Peyer's patch (tissue), 4 donors: ENCODE data around the gene CLBA1. TPM values are rescaled to one million over a fixed set of nuclear protein-coding genes. Genes with fewer than 3 reads are reported as not detected.

Source experiments
- DNase-seq, 3 donors: peaks; one replicate each; pipeline ENCODE4 v3.0.0-alpha.2; 2017 to 2019
- H3K27ac ChIP-seq, 4 donors: fragments of 200-600 bp; sonication (generic); one replicate each; pipeline ENCODE4 v1.5.1; 2016 to 2019
- H3K27me3 ChIP-seq, 2 donors: fragments of 200-600 bp; sonication (generic); one replicate each; pipeline ENCODE4 v1.5.1; 2019
- H3K36me3 ChIP-seq, 3 donors: fragments of 200-600 bp; sonication (generic); one replicate each; pipeline ENCODE4 v1.5.1; 2016 to 2019
- H3K4me1 ChIP-seq, 4 donors: fragments of 200-600 bp; sonication (generic); one replicate each; pipeline ENCODE4 v1.5.1; 2016 to 2019
- H3K4me3 ChIP-seq, 4 donors: fragments of 200-600 bp; sonication (generic); 1 replicate in 3 of 4; 2 replicates in 1 of 4; pipeline ENCODE4 v1.5.1; 2016 to 2019; ENCODE audit warnings: mild to moderate bottlenecking in 1 of 4
- H3K9me3 ChIP-seq, 4 donors: fragments of 200-600 bp; sonication (generic); one replicate each; pipeline ENCODE4 v1.5.1; 2016 to 2019; ENCODE audit warnings: mild to moderate bottlenecking in 1 of 4
- POLR2A ChIP-seq, 2 donors: fragments of 450-650 bp; IDR thresholded peaks; one replicate each; pipeline ENCODE4 v1.5.1; 2017; ENCODE audit warnings: antibody characterized with exemption in 2 of 2, mild to moderate bottlenecking in 2 of 2, moderate library complexity in 2 of 2
- total RNA-seq, 4 donors: library from RNA; depleted of rRNA; stranded (reverse); fragments of >200 nt; gene quantifications; one replicate each; pipeline ENCODE4 v1.1.0, GENCODE V29; 2016
- TF ChIP-seq, protein P1 (sequence below), 6 experiments: fragments of 450-650 bp in 4 of 6; fragments of 200-600 bp in 2 of 6; sonication (generic) in 1 of 6; IDR thresholded peaks; one replicate each; pipeline ENCODE4 v1.5.1; 2017 to 2019; ENCODE audit warnings: antibody characterized with exemption in 6 of 6, mild to moderate bottlenecking in 3 of 6, moderate library complexity in 1 of 6

CLBA1 gene
- total RNA-seq, 4 donors from 2014 or later = 0.88 to 3.8 (median 2.8) TPM; not detected in 1

DNA sequence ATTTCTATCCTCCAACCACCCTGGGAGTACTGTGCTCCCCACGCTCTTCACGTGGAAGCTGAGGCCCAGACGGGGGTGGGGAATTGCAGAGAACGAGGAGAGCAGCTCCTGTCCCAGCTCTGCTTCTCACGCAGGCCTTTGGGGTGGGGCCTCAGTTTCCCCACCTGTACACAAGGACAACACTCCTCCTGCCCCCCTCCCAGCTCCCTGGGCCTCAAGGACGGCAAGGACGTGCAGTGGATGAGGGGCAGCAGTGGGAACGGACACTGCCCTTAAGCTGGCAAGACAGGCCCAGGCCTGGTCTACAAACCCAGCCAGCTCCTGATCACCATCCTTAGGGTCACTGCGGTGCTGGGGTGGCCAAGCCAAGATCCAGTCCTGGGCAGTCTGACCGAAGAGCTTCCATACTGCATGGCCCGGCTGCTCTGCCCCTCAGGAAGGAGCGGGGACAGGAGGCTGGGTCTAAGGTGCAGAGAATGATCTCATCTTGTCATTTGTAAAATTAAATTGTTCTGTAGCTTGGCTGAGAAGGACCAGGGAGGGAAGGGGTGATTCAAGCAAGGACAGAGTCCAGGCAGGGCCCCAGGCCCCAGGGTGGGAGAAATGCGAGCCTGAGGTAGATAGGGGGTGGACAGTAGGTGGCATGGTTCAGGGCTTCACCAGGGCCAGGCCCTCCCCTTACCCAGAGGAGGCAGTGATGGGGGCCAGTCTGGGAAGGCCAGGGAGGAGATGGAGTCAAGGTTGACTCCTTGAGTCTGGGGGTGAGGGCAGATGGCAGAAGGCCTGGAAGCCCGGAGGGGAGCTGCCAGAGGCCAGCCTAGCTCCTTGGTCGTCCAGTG, 1.3 kb upstream of the CLBA1 start:
- H3K4me3 ChIP-seq = no peak overlapping the region
- H3K27me3 ChIP-seq = no peaks in the 10 kb centered on the region
- no peak for TF ChIP-seq POLR2A (IDR thresholded peaks at IDR 0.05)
- H3K27ac ChIP-seq = no peak overlapping the region
- peaks cover 0 to 8% (median 4%) of the 10 kb centered on the region in 4 donors for H3K4me1 ChIP-seq
- no peaks in the 10 kb centered on the region for H3K9me3 ChIP-seq
- peak in 1 of 3 donors; percentile 38 for DNase-seq
- H3K36me3 ChIP-seq = no peaks in the 10 kb centered on the region

DNA sequence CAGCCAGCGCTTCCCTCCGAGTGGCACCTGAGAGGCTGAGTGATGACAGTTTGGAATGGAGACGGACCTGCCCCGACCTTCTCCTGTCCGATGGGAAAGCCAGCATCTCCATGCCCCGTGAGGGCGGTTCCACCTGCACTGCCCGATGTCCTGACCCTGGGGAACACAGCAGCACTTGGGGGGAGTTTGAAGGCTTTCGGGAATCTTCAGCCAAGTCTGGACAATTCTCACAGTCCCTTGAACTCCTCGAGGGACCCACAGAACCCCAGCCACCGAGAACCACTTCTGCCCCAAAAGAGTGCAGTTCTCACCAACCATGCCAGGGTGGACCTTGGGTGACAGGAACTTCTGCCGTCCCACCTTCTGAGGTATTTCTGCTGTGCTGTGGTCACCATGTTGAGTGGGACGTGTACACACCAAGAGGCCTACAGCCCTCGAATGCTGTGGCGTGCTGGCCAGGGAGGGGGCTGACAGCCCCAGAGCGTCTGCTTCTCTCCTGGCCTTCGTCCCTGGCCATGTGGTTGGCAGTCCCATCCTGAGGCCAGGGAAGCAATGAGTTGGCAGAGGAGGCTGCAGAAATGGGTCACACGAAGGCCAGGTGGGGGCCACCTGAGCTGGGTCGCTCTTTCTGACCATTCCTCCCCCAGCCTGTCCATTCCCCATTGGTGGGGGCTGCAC, 1.0 kb downstream of the CLBA1 start:
- TF ChIP-seq POLR2A (IDR thresholded peaks at IDR 0.05) = no peak
- TF ChIP-seq, protein P1, sequence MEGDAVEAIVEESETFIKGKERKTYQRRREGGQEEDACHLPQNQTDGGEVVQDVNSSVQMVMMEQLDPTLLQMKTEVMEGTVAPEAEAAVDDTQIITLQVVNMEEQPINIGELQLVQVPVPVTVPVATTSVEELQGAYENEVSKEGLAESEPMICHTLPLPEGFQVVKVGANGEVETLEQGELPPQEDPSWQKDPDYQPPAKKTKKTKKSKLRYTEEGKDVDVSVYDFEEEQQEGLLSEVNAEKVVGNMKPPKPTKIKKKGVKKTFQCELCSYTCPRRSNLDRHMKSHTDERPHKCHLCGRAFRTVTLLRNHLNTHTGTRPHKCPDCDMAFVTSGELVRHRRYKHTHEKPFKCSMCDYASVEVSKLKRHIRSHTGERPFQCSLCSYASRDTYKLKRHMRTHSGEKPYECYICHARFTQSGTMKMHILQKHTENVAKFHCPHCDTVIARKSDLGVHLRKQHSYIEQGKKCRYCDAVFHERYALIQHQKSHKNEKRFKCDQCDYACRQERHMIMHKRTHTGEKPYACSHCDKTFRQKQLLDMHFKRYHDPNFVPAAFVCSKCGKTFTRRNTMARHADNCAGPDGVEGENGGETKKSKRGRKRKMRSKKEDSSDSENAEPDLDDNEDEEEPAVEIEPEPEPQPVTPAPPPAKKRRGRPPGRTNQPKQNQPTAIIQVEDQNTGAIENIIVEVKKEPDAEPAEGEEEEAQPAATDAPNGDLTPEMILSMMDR (IDR thresholded peaks at IDR 0.05) = no peak
- no peak for DNase-seq
- H3K9me3 ChIP-seq = no peaks in the 10 kb centered on the region
- peak overlapping the region in 3 of 4 donors; percentile 67 to 80 (median 73) for H3K4me3 ChIP-seq
- no peak overlapping the region for H3K27ac ChIP-seq
- peaks cover 0 to 8% (median 4%) of the 10 kb centered on the region in 4 donors for H3K4me1 ChIP-seq
- no peaks in the 10 kb centered on the region for H3K27me3 ChIP-seq
- H3K36me3 ChIP-seq = no peaks in the 10 kb centered on the region

DNA sequence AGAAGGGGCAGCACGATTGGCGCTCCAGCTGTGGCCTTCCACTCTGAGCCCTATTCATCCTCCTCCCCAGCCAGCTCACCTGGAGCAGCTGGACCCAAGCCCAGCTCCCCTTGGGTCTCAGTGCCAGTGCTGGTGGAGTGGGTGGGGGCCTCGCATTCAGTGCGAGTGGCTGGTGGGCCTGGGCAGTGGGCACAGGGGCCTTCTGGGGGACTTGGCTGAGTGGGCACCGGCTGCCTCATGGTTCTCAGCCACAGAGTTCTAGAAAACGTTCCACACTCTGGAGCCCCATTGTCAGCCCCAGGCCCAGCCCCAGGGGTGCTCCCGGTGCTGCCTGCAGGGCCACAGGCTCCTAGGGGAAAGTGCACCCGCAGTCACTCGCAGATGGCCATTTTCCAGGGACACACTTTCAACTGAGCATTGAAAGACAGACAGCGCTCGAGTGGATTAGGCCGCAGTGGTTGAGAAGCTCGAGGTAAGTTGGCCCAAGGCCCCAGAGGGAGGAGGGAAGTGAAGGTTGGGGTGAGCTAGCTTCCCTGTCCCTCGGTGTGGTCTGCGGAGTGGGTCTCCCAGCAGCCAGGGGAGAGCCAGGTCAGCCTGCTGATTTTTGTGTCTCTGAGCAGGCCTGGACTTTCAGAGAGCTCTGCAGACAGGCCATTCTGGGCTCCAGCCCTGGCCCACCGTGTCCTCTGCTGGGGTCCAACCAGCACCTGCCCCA, 3.8 kb downstream of the CLBA1 start:
- no peak for TF ChIP-seq POLR2A (IDR thresholded peaks at IDR 0.05)
- TF ChIP-seq, protein P1 (IDR thresholded peaks at IDR 0.05) = no peak
- Histone ChIP-seq H3K4me3 (no peak overlapping the region), H3K9me3 (no peaks in the 10 kb centered on the region), H3K4me1 (peaks cover 0 to 8% (median 4%) of the 10 kb centered on the region in 4 donors), H3K36me3 (peaks cover 0 to 7% (median 0%) of the 10 kb centered on the region in 3 donors), H3K27ac (no peak overlapping the region), H3K27me3 (no peaks in the 10 kb centered on the region)
- DNase-seq = peak in 1 of 3 donors; percentile 22

- Histone ChIP-seq H3K27me3 (no peaks in the 10 kb centered on the region), H3K27ac (no peak overlapping the region), H3K9me3 (no peaks in the 10 kb centered on the region), H3K36me3 (peaks cover 0 to 7% (median 0%) of the 10 kb centered on the region in 3 donors), H3K4me3 (no peak overlapping the region), H3K4me1 (peaks cover 0 to 8% (median 4%) of the 10 kb centered on the region in 4 donors)
- DNase-seq = peak in 1 of 3 donors; percentile 25
- TF ChIP-seq, protein P1 (IDR thresholded peaks at IDR 0.05) = no peak
- no peak for TF ChIP-seq POLR2A (IDR thresholded peaks at IDR 0.05)
These were observed 4.3 kb downstream of the CLBA1 start for GRCh38 chr14:104989951-104990303.

DNA sequence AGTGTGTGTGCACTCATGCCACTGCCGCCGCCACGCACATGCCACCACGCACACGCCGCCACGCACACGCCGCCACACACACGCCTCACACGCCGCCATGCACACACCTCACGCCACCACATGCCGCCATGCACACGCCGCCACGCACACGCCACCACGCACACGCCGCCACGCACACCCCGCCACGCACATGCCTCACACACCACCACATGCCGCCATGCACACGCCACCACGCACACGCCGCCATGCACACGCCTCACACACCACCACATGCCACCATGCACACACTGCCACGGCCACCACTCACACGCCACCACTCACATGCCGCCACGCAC, 6.3 kb downstream of the CLBA1 start:
- no peak overlapping the region for H3K27ac ChIP-seq
- no peak overlapping the region for H3K4me3 ChIP-seq
- no peaks in the 10 kb centered on the region for H3K4me1 ChIP-seq
- H3K27me3 ChIP-seq = no peaks in the 10 kb centered on the region
- H3K9me3 ChIP-seq = no peaks in the 10 kb centered on the region
- H3K36me3 ChIP-seq = peaks cover 0 to 7% (median 0%) of the 10 kb centered on the region in 3 donors
- peak in 1 of 3 donors; percentile 16 for DNase-seq
- no peak for TF ChIP-seq POLR2A (IDR thresholded peaks at IDR 0.05)
- TF ChIP-seq, protein P1 (IDR thresholded peaks at IDR 0.05) = no peak
